K562 (cell line): ENCODE results near the gene TAF1B. TPM values are rescaled to one million over a fixed set of nuclear protein-coding genes. Genes with fewer than 3 reads are reported as not detected.
"Not testable (repeated sequence)": the region's sequence is repeated elsewhere in the genome, so short reads cannot be mapped to it uniquely, and the experiment has no call there.

Source experiments
- ATAC-seq: fragments of 200-7000 bp; cut with Tn5 transposase; 3 replicates; pipeline ENCODE4 v1.9.1; 2020; ENCODE audit warnings: moderate library complexity
- BruUV-seq: library from RNA; stranded (reverse); fragments of 400-500 nt; replicated peaks from 2 replicates; lab custom pipeline; 2021; lab: Mats Ljungman, UMichigan
- CTCF ChIA-PET: fragments of 300-600 bp; formaldehyde crosslinking; extraction: SDS; loops from one replicate; lab custom pipeline; 2021; ENCODE audit warnings: low intra/inter-chr PET ratio; lab: Yijun Ruan, JAX
- POLR2A ChIA-PET: fragments of 300-600, 350-650 bp; sonication (Branson Sonifier 250); formaldehyde crosslinking; extraction: SDS; loops from one replicate; lab custom pipeline; 2021; ENCODE audit warnings: antibody characterized with exemption, inconsistent platforms; lab: Yijun Ruan, JAX
- DNase-seq, 4 experiments: peaks; one replicate each; pipeline versions ENCODE4 v3.0.0 to v3.0.0-alpha.2; 2011 to 2018; ENCODE audit warnings: low spot score in 3 of 4, mixed read lengths in 3 of 4; ENCODE audit errors: extremely low read depth in 1 of 4
- FAIRE-seq: peaks from 2 replicates; lab custom pipeline; 2011; peaks lifted over from hg19 to GRCh38; lab: Jason Lieb, UNC
- H2AFZ ChIP-seq: 2 replicates; pipeline ENCODE4 v1.6.0; 2011; ENCODE audit warnings: low read depth, low read length, control low read depth, inconsistent platforms
- H3K27ac ChIP-seq: fragments of 200-600 bp; 3 replicates; pipeline ENCODE4 v1.8.0; 2011; ENCODE audit warnings: low read depth, mild to moderate bottlenecking, control low read depth, inconsistent platforms, low read length, moderate library complexity, mixed read lengths; ENCODE audit errors: extremely low read depth
- H3K27me3 ChIP-seq, 2 experiments: fragments of 300-600 bp in 1 of 2; 2 replicates in 1 of 2; 3 replicates in 1 of 2; pipeline versions ENCODE4 v1.6.0 to v1.8.0; 2011; ENCODE audit warnings: inconsistent platforms in 2 of 2, low read length in 2 of 2, mild to moderate bottlenecking in 1 of 2, mixed read lengths in 1 of 2, moderate library complexity in 1 of 2; ENCODE audit not compliant: control insufficient read depth in 2 of 2, insufficient read depth in 2 of 2
- H3K36me3 ChIP-seq: fragments of 300-600 bp; 3 replicates; pipeline ENCODE4 v1.8.0; 2011; ENCODE audit warnings: mild to moderate bottlenecking, low read length, inconsistent platforms; ENCODE audit not compliant: control insufficient read depth, insufficient read depth
- H3K4me1 ChIP-seq, 2 experiments: fragments of 200-600 bp in 1 of 2; replicated peaks in 1 of 2; 2 replicates in 1 of 2; 3 replicates in 1 of 2; pipeline versions ENCODE4 v1.5.1 to v1.8.0; 2011; ENCODE audit warnings: inconsistent platforms in 2 of 2, low read length in 2 of 2, mild to moderate bottlenecking in 1 of 2, mixed read lengths in 1 of 2, moderate library complexity in 1 of 2; ENCODE audit not compliant: control insufficient read depth in 2 of 2, insufficient read depth in 2 of 2
- H3K4me2 ChIP-seq: 2 replicates; pipeline ENCODE4 v1.6.1; 2011; ENCODE audit warnings: low read length, control low read depth, inconsistent platforms, mixed read lengths; ENCODE audit not compliant: insufficient read depth
- H3K4me3 ChIP-seq: fragments of 200-600 bp; sonication (generic), shearing (Covaris generic); 2 replicates; pipeline ENCODE4 v1.5.1; 2016; ENCODE audit warnings: control low read depth, inconsistent platforms
- H3K79me2 ChIP-seq: fragments of 200-600 bp; 3 replicates; pipeline ENCODE4 v1.8.0; 2011; ENCODE audit warnings: low read length, inconsistent platforms; ENCODE audit not compliant: control insufficient read depth, insufficient read depth
- H3K9ac ChIP-seq, 2 experiments: 2 replicates each; pipeline versions ENCODE4 v1.6.0 to v1.6.1; 2011; ENCODE audit warnings: low read depth in 2 of 2, low read length in 2 of 2, control low read depth in 1 of 2, inconsistent platforms in 1 of 2, mild to moderate bottlenecking in 1 of 2, mixed read lengths in 1 of 2; ENCODE audit not compliant: insufficient read depth in 1 of 2
- H3K9me1 ChIP-seq: one replicate; pipeline ENCODE4 v1.6.0; 2011; ENCODE audit warnings: inconsistent platforms, mild to moderate bottlenecking, low read length, moderate library complexity; ENCODE audit not compliant: control insufficient read depth, insufficient read depth
- H3K9me3 ChIP-seq: replicated peaks from 2 replicates; pipeline ENCODE4 v1.5.1; 2011; ENCODE audit warnings: low read depth, low read length, inconsistent platforms; ENCODE audit not compliant: control insufficient read depth, insufficient read depth
- H4K20me1 ChIP-seq: replicated peaks from 2 replicates; pipeline ENCODE4 v1.6.1; 2011; ENCODE audit warnings: low read length, inconsistent platforms, mixed read lengths; ENCODE audit not compliant: control insufficient read depth, insufficient read depth
- TEAD2 ChIP-seq: fragments of 450-650 bp; IDR thresholded peaks from 2 replicates; pipeline ENCODE4 v1.6.1; 2016; ENCODE audit warnings: missing genetic modification characterization, control low read depth, missing compliant biosample characterization
- ZKSCAN8 ChIP-seq: fragments of 200-800 bp; sonication (Bioruptor generic); IDR thresholded peaks from 2 replicates; pipeline ENCODE4 v1.6.1; 2016; ENCODE audit warnings: missing genetic modification characterization, missing compliant biosample characterization
- ZNF146 ChIP-seq: IDR thresholded peaks from one replicate; pipeline ENCODE4 v1.6.1; 2018; ENCODE audit warnings: missing compliant biosample characterization; ENCODE audit not compliant: unreplicated experiment
- WGBS: fragments of 100-300 bp; shearing (Covaris generic); methylation state at CpG from one replicate; pipeline ENCODE4 v1.1.6; 2016; ENCODE audit warnings: low coverage, mixed read lengths; ENCODE audit not compliant: insufficient coverage; ENCODE audit errors: missing lambda C conversion rate; 5-methylcytosine and 5-hydroxymethylcytosine counted together
- in situ Hi-C: fragments of 300-500 bp; cut with MboI; formaldehyde crosslinking; loops from 4 replicates; pipeline ENCODE4 v1.15.0; 2018; ENCODE audit warnings: inconsistent platforms, mixed read lengths
- intact Hi-C: fragments of 100-400 bp; cut with micrococcal nuclease; formaldehyde crosslinking; loops from 2 replicates; pipeline ENCODE4 v1.14.2; 2022
- polyA plus RNA-seq, 8 experiments: library from polyadenylated mRNA; depleted of rRNA in 4 of 8; stranded (reverse) in 5 of 8; unstranded in 3 of 8; fragments of >200 nt; fragmentation: Nextera tagmentation in 2 of 8; fragmentation: Illumina TruSeq in 1 of 8; extraction: Ambion mirVana in 2 of 8; extraction: Trizol in 1 of 8; gene quantifications; 2 replicates each; pipeline versions ENCODE4 v1.2.1 to v1.2.3, GENCODE V29; 2011 to 2014; ENCODE audit warnings: inconsistent platforms in 1 of 8, missing spikeins in 1 of 8
- total RNA-seq, 7 experiments: library from RNA; depleted of rRNA in 6 of 7; stranded (reverse); fragments of >200 nt in 6 of 7; fragmentation: Illumina TruSeq in 2 of 7; extraction: Trizol in 2 of 7; gene quantifications; 2 replicates each; pipeline versions ENCODE4 v1.2.1 to v1.2.3, GENCODE V29; 2011 to 2021; ENCODE audit warnings: low replicate concordance in 1 of 7

TAF1B gene
- total and polyA plus RNA-seq, 9 of the 15 experiments (the other 6 are each of a cell fraction or from before 2014, with no cell fraction given), result 8.8 to 25.1 (median 17.3) TPM

DNA sequence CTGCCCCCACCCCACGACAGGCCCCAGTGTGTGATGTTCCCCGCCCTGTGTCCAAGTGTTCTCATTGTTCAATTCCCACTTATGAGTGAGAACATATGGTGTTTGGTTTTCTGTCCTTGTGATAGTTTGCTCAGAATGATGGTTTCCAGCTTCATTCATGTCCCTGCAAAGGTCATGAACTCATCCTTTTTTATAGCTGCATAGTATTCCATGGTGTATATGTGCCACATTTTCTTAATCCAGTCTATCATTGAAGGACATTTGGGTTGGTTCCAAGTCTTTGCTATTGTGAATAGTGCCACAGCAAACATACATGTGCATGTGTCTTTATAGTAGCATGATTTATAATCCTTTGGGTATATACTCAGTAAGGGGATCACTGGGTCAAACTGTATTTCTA lies 83.7 kb downstream of the TAF1B start:
- H3K4me2 ChIP-seq, H3K4me3 ChIP-seq, FAIRE-seq, H3K36me3 ChIP-seq, H3K4me1 ChIP-seq, BruUV-seq, POLR2A ChIA-PET, ATAC-seq, H4K20me1 ChIP-seq, H3K27me3 ChIP-seq, H3K9ac ChIP-seq, CTCF ChIA-PET, in situ Hi-C loops, intact Hi-C loops, H3K9me3 ChIP-seq, H3K79me2 ChIP-seq, H3K9me1 ChIP-seq, DNase-seq, H2AFZ ChIP-seq, H3K27ac ChIP-seq: not testable (repeated sequence)
- peak; percentile 57 for TF ChIP-seq ZNF146 (CRISPR knock-in tag)
- WGBS, result no CpG with 5 or more reads among the region's 2 CpGs

GRCh38 chr2:9937258-9937657 lies 94.0 kb downstream of the TAF1B start:
- peaks cover 3% of the 10 kb centered on the region; the same call in 1 of the 3 replicates for H3K36me3 ChIP-seq
- H3K27ac ChIP-seq, result no peak overlapping the region
- ChIA-PET CTCF (no interaction called here), POLR2A (interaction anchor here (0.6 to 1.2 kb wide), 3 partner anchors 13 to 110 kb away, joined by 3 to 5 read pairs (median 3); no protein-coding TSS in a partner anchor)
- no peaks in the 10 kb centered on the region for H3K9me3 ChIP-seq
- intact Hi-C loops, result no loop called here
- FAIRE-seq, result no peak
- no peak overlapping the region for H3K9ac ChIP-seq
- no peak overlapping the region for H2AFZ ChIP-seq
- peaks cover 6 to 17% of the 10 kb centered on the region in 2 experiments; a peak in 4 of 5 replicates for H3K4me1 ChIP-seq
- TF ChIP-seq TEAD2 (tag) (no peak), ZKSCAN8 (peak; percentile 92)
- TF ChIP-seq, all 486 proteins: peak for 1
- ATAC-seq, result no peak
- no peak for DNase-seq
- no peak overlapping the region for H3K4me2 ChIP-seq
- H3K79me2 ChIP-seq, result no peaks in the 10 kb centered on the region
- peaks cover 3% of the 10 kb centered on the region for H3K9me1 ChIP-seq
- no peaks in the 10 kb centered on the region for H3K27me3 ChIP-seq
- no TSS peak for BruUV-seq
- WGBS, result 47% methylated on average over 4 of the region's 4 CpGs
- H4K20me1 ChIP-seq, result no peaks in the 10 kb centered on the region
- no peak overlapping the region for H3K4me3 ChIP-seq
- in situ Hi-C loops, result no loop called here
